ENCODE results near the gene RPN1.
"Not testable (repeated sequence)": the region's sequence is repeated elsewhere in the genome, so short reads cannot be mapped to it uniquely, and the experiment has no call there.

Gene RPN1

DNA sequence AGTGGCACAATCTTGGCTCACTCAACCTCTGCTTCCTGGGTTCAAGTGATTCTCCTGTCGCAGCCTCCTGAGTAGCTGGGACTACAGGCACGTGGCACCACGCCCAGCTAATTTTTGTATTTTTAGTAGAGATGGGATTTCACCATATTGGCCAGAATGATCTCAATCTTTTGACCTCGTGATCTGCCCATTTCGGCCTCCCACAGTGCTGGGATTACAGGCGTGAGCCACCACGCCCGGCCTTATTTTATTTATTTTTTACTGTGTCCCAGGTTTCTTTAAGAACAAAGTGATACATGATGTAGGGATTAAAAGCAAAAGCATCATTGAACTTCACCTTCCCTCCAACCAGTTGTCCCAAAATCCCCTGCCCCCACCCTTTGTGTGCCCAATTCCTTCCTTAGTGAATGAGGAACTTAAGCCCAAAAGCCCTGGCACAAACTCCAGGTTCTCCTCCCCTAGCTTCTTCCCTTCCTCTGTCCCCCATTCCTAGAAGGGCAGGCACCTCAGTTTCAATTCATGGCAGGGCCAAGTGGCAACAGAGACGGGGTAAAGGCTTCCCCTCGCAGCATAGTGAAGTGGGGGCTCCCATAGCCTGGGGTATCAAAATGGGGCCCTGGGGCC is 23.7 kb upstream of the RPN1 start:
- in situ Hi-C loops (cut with HindIII; ENCODE audit: low sequenced_read_pairs), result no loop called here
- DNase-seq (ENCODE audit: low read depth, low spot score), result no peak
- no peak overlapping the region for H3K4me3 ChIP-seq (ENCODE audit: low read depth, low read length)

DNA sequence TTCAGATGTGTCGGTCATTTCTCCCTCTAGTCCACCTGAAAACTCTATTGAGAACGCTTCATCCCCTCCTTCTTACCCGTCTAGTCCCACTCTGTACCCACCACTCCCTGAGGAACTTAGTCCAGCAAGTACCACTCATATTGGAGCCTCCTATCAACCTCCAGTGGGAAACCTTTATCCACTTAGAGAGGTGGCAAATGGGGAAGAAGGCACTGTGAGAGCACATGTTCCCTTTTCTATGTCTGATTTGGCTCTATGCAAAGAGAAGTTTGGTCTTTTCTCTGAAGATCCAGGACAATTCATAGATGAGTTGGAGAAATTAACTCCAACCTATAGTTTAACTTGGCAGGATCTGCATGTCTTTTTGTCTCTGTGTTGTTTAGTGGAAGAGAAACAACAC is 17.0 kb upstream of the RPN1 start:
- H3K4me3 ChIP-seq (ENCODE audit: low read depth, low read length), result no peak overlapping the region
- no peak for DNase-seq (ENCODE audit: low read depth, low spot score)
- TF ChIP-seq, protein P1, sequence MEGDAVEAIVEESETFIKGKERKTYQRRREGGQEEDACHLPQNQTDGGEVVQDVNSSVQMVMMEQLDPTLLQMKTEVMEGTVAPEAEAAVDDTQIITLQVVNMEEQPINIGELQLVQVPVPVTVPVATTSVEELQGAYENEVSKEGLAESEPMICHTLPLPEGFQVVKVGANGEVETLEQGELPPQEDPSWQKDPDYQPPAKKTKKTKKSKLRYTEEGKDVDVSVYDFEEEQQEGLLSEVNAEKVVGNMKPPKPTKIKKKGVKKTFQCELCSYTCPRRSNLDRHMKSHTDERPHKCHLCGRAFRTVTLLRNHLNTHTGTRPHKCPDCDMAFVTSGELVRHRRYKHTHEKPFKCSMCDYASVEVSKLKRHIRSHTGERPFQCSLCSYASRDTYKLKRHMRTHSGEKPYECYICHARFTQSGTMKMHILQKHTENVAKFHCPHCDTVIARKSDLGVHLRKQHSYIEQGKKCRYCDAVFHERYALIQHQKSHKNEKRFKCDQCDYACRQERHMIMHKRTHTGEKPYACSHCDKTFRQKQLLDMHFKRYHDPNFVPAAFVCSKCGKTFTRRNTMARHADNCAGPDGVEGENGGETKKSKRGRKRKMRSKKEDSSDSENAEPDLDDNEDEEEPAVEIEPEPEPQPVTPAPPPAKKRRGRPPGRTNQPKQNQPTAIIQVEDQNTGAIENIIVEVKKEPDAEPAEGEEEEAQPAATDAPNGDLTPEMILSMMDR (IDR thresholded peaks at IDR 0.05; ENCODE audit: low read depth, low read length), result no peak
- in situ Hi-C loops (cut with HindIII; ENCODE audit: low sequenced_read_pairs), result no loop called here

More for the DNA sequence above, 23.7 kb upstream of the RPN1 start:
- TF ChIP-seq, protein P1 (IDR thresholded peaks at IDR 0.05; ENCODE audit: low read depth, low read length), result no peak

DNA sequence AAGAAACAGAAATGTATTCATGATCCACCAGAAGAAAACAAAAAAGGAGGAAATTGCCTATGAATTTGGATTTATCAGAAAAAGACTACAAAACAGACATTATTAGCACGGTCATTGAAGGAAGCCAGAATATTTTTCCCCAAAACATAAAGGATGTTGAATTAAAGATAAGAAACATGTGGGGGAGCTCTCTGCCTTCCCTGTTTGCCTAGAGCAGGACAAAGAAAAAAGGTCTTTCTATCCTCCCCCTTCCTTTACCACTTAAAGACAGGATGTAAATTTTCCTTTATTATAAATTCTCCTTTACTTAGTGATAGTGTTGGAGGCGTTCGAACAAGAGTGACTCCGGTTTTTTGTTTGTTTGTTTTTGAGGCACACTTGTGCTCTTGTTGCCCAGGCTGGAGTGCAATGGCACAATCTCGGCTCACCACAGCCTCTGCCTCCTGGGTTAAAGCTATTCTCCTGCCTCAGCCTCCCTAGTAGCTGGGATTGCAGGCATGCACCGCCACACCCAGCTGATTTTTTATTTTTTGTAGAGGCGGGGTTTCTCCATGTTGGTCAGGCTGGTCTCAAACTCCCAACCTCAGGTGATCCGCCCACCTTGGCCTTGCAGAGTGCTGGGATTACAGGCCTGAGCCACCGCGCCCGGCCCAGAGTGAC is 14.9 kb upstream of the RPN1 start:
- in situ Hi-C loops (cut with HindIII; ENCODE audit: low sequenced_read_pairs), result no loop called here
- DNase-seq (ENCODE audit: low read depth, low spot score), result no peak
- TF ChIP-seq, protein P1 (IDR thresholded peaks at IDR 0.05; ENCODE audit: low read depth, low read length), result no peak
- H3K4me3 ChIP-seq (ENCODE audit: low read depth, low read length), result no peak overlapping the region

DNA sequence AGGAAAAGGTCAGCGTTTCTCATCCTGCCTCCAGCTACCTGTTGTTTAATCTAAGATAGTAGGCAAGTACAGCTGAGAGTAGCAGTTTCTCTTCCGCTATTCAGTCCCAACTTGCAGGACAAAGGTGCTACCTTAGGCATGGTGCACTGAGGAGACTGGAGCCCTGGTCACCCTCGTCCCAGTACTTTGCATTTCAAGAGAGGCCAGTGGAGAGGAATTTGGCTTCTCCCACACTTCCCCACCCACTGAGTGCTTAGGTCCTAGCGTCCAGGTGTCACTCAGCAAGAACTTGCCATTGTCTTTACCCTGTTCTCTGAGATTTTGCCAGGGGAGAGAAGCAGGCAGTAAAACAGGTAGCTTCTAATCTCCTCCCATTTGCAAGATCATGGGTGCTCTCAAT is 12.5 kb upstream of the RPN1 start:
- no peak overlapping the region for H3K4me3 ChIP-seq (ENCODE audit: low read depth, low read length)
- DNase-seq (ENCODE audit: low read depth, low spot score), result no peak
- in situ Hi-C loops (cut with HindIII; ENCODE audit: low sequenced_read_pairs), result no loop called here
- TF ChIP-seq, protein P1 (IDR thresholded peaks at IDR 0.05; ENCODE audit: low read depth, low read length), result no peak

DNA sequence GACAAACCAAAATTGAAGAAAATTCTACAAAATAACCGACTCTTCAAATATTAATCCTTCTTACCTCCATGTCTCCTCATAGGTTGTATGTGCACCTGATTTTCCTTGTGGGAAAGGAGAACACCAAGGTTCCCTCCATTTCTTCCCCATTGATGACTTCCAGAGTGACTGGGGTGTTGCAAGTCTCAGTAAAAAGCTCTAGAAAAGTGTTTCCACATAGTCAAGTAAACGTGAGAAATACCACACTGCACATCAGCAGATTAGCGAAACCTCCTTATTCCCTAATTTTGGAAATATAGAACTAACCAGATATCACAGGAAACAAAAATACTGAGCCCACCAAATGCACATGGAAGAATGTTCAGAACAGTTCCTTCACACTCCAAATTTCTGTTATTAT is 4.9 kb upstream of the RPN1 start:
- TF ChIP-seq, protein P1 (IDR thresholded peaks at IDR 0.05; ENCODE audit: low read depth, low read length), result no peak
- in situ Hi-C loops (cut with HindIII; ENCODE audit: low sequenced_read_pairs), result no loop called here
- no peak overlapping the region for H3K4me3 ChIP-seq (ENCODE audit: low read depth, low read length)
- DNase-seq (ENCODE audit: low read depth, low spot score), result no peak

DNA sequence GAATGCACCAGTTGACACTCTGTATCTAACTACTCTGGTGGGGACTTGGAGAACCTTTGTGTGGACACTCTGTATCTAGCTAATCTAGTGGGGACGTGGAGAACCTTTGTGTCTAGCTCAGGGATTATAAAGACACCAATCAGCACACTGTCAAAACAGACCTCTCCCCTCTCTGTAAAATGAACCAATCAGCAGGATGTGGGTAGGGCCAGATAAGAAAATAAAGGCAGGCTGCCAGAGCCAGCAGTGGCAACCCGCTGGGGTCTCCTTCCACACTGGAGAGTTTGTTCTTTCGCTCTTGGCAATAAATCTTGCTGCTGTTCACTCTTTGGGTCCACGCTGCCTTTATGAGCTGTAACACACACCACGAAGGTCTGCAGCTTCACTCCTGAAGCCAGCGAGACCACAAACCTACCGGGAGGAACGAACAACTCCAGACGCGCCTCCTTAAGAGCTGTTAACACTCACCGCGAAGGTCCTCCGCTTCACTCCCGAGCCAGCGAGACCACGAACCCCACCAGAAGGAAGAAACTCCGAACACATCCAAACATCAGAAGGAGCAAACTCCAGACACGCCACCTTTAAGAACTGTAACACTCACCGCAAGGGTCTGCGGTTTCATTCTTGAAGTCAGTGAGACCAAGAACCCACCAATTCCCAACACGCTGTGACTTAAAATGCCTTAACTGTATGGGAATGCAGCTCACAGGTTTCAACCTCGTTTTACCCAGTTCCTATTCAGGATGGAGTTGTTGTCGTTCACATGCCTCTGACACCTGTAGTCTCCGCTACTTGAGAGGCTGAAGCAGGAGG is 3.6 kb upstream of the RPN1 start:
- peak; percentile 20 for DNase-seq (ENCODE audit: low read depth, low spot score)
- H3K4me3 ChIP-seq (ENCODE audit: low read depth, low read length); in situ Hi-C loops (cut with HindIII; ENCODE audit: low sequenced_read_pairs): not testable (repeated sequence)

DNA sequence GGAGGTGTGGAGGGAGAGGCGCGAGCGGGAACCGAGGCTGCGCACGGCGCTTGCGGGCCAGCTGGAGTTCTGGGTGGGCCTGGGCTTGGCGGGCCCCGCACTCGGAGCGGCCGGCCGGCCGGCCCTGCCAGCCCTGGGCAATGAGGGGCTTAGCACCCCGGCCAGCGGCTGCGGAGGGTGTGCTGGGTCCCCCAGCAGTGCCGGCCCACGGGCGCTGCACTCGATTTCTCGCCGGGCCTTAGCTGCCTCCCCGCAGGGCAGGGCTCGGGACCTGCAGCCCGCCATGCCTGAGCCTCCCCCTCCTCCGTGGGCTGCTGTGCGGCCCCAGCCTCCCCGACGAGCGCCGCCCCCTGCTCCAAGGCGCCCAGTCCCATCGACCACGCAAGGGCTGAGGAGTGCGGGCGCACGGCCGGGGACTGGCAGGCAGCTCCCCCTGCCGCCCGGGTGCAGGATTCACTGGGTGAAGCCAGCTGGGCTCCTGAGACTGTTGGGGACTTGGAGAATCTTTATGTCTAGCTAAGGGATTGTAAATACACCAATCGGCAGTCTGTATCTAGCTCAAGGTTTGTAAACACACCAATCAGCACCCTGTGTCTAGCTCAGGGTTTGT is 2.9 kb upstream of the RPN1 start:
- DNase-seq (ENCODE audit: low read depth, low spot score); H3K4me3 ChIP-seq (ENCODE audit: low read depth, low read length); in situ Hi-C loops (cut with HindIII; ENCODE audit: low sequenced_read_pairs): not testable (repeated sequence)

Measured in astrocyte of the spinal cord (primary cell).